ENCODE results near the gene CCDC61. TPM values are rescaled to one million over a fixed set of nuclear protein-coding genes. Genes with fewer than 3 reads are reported as not detected.

Gene CCDC61
- total RNA-seq, 8 experiments from 2014 or later: 3.2 to 15.7 (median 5.5) TPM

DNA sequence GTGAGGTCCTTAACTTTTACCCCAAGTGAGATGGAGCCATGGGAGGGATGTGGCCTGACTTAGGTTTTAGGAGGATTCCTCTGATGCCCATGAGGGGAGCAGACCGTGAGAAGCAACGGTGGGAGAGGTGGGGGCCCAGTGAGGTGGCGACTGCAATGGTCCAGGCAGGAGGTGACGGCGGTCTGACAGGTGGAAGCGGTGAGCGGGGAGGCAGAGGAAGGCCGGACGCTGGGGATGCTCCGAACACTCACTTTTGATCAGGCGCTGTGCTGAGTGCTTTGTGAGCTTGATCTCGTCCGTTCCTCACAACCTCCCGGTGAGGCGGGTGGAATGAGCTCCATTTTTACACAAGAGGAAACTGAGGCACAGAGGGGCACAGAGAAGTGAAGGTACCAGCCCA, 33.2 kb upstream of the CCDC61 start:
- WGBS, 10 experiments: 63 to 100% (median 90%) methylated on average over 1 to 11 of the region's 15 CpGs; no CpG with 5 or more reads in 3 of the 10 experiments
- Histone ChIP-seq H3K27ac (no peak overlapping the region), H3K4me3 (no peak overlapping the region), H3K4me1 (replicated peaks in 1 of 2) (peaks cover 15 to 23% of the 10 kb centered on the region in 2 donors)
- in situ Hi-C loops (cut with MboI; ENCODE audit: low pct_unique_long_range_greater_than_20kb in 2 of 9, low sequenced_read_pairs in 9 of 9, unreplicated experiment in 9 of 9): no loop called here
- no peak for ATAC-seq (replicated peaks in 6 of 8)

DNA sequence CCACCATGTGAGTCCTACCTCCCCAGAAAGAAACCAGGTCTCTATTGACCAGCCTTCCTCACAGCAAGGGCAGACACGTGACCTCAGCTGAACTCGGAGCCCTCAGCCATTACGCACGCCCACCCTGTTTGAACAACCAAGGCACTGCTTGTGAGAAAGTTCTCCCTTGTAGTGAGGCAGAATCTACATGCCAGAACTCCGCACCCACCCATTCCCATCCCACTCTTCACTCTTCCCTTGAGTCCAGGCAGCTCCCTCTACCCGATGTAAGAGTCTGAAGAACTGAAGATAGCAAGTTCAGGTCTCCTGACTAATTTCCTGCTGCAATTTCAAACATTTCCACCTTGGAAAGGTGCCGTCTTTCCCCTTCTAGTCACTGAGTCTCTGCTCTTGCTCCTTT, 28.0 kb upstream of the CCDC61 start:
- 27 to 100% (median 83%) methylated on average over 1 to 6 of the region's 7 CpGs; no CpG with 5 or more reads in 4 of the 10 experiments for WGBS, 10 experiments
- ATAC-seq (replicated peaks in 6 of 8): no peak
- in situ Hi-C loops (cut with MboI; ENCODE audit: low pct_unique_long_range_greater_than_20kb in 2 of 9, low sequenced_read_pairs in 9 of 9, unreplicated experiment in 9 of 9): no loop called here
- Histone ChIP-seq H3K4me3 (no peak overlapping the region), H3K27ac (no peak overlapping the region), H3K4me1 (replicated peaks in 1 of 2) (peaks cover 0 to 6% of the 10 kb centered on the region in 2 donors)

DNA sequence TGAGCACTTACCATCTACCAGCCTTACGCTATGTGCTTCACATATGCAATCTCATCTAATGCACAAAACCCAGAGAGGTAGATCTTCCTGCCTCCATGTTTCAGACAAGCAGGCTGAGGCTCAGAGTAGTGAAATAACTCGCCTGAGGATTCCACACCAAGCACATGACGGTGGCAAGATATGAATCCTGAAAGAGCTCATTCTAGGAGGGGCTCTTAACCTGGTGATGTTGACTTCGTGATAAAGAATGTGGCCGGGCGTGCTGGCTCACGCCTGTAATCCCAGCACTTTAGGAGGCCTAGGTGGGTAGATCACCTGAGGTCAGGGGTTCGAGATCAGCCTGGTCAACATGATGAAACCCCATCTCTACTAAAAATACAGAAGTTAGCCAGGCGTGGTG, 26.6 kb upstream of the CCDC61 start:
- ATAC-seq (replicated peaks in 6 of 8): no peak
- WGBS, 10 experiments: 61 to 100% (median 92%) methylated on average over 1 to 9 of the region's 9 CpGs; no CpG with 5 or more reads in 2 of the 10 experiments
- in situ Hi-C loops (cut with MboI; ENCODE audit: low pct_unique_long_range_greater_than_20kb in 2 of 9, low sequenced_read_pairs in 9 of 9, unreplicated experiment in 9 of 9): no loop called here
- no peak overlapping the region for H3K27ac ChIP-seq
- H3K4me1 ChIP-seq (replicated peaks in 1 of 2): peaks cover 0 to 6% of the 10 kb centered on the region in 2 donors
- no peak overlapping the region for H3K4me3 ChIP-seq

DNA sequence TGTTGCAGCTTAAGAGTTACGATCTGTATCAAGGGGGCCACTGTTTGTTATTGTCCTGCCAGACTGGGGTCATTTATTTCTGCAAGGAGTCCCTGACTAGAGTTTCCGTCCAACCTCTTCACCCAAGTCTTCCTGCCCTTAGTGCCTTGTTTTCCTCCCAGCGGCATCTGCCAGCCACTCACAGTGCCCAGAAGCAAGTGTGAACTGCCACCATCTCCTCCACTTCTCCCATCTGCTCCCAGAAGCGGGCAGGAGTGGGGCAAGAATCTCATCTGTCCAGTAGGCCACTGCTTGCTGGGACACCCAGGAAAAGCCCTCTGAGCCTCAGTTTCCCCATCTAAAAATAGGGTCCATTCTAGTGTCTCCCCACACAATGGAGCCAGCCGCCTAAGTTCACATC, 25.6 kb upstream of the CCDC61 start:
- H3K27ac ChIP-seq: no peak overlapping the region
- peaks cover 7 to 13% of the 10 kb centered on the region in 2 donors for H3K4me1 ChIP-seq (replicated peaks in 1 of 2)
- WGBS, 10 experiments: 20 to 100% (median 90%) methylated on average over 1 to 3 of the region's 5 CpGs; no CpG with 5 or more reads in 3 of the 10 experiments
- no peak for ATAC-seq (replicated peaks in 6 of 8)
- in situ Hi-C loops (cut with MboI; ENCODE audit: low pct_unique_long_range_greater_than_20kb in 2 of 9, low sequenced_read_pairs in 9 of 9, unreplicated experiment in 9 of 9): no loop called here
- H3K4me3 ChIP-seq: no peak overlapping the region

DNA sequence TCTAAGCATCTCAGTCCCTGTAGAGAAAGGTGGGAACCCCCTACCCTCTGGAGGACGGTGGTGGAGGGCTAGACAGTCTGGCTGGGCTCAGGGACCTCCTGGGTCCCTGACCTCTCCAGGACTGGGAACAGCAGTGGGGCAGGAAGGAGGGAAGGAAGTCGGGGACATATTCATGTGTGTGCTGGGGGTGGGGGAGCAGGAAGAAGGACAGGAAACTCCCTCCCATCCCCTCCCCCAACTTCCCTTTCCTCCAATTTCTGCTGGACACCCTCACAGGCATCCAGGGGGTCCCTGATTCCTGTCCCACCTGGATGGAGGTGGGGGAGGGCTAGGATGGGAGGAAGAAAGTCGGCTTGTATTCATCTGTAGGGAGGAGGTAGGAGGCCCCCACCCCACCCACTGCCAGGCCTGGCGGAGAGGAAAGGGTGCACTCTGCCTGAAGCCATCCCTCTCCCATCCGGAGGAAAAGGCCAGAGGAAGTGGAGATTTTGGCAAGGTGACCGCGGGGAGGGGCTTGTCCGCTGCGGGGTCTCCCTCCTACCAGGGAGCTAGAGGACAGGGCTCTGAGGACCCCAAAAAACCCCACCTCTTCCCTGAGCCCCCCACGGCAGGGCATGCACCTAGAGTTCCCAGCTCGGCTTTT, 23.9 kb upstream of the CCDC61 start:
- no peak for ATAC-seq (replicated peaks in 6 of 8)
- Histone ChIP-seq H3K4me3 (peak overlapping the region; percentile 86 to 99 (median 95)), H3K27ac (no peak overlapping the region), H3K4me1 (replicated peaks in 1 of 2) (peaks cover 24 to 30% of the 10 kb centered on the region in 2 donors)
- in situ Hi-C loops (cut with MboI; ENCODE audit: low pct_unique_long_range_greater_than_20kb in 2 of 9, low sequenced_read_pairs in 9 of 9, unreplicated experiment in 9 of 9): no loop called here
- 24 to 27% methylated on average over 2 of the region's 11 CpGs; no CpG with 5 or more reads in 8 of the 10 experiments for WGBS, 10 experiments

DNA sequence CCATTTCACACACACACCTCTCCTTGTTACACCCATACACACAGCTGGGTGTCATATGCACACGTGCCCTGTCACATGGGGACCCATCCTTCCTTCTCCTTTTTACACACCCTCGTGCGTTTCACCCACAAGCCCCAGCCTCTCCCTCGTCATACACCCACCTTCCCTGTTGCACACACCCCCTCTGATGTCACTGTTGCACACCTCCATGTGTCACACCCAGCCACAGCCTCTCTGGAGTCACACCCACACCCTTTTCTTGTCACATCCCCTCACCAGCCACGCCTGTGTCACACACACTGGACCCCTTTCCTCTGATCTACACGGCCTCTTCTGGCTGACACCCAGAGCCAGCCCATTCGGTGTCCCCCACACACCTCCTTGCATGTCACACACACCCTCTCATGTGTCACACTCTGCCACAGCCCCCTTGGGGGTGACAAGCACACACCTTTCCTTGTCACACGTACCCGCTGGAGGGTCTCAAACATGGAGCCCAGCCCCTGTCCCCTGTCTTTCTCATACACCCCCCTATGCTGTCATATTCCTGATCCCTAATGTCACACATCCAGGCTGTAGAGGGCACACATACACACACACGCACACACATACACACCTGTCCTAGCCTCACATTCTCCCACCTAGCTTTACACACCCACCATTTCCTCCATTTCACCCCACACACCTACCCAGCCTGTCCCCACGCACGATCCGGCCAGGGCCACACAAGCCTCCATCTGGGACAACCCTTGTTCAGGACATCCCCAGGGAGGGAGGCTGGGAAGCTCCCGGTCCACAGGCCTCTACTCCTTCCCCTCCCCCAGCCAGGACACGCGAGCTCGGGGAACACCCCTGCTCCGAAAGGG, 23.0 kb upstream of the CCDC61 start:
- peaks cover 30 to 38% of the 10 kb centered on the region in 2 donors for H3K4me1 ChIP-seq (replicated peaks in 1 of 2)
- ATAC-seq (replicated peaks in 6 of 8): peak in 7 of 8 experiments; percentile 8 to 35 (median 26)
- 0 to 44% (median 29%) methylated on average over 1 to 6 of the region's 18 CpGs; no CpG with 5 or more reads in 5 of the 10 experiments for WGBS, 10 experiments
- in situ Hi-C loops (cut with MboI; ENCODE audit: low pct_unique_long_range_greater_than_20kb in 2 of 9, low sequenced_read_pairs in 9 of 9, unreplicated experiment in 9 of 9): no loop called here
- H3K27ac ChIP-seq: peak overlapping the region; percentile 88 to 95
- H3K4me3 ChIP-seq: peak overlapping the region; percentile 86 to 99 (median 95)

DNA sequence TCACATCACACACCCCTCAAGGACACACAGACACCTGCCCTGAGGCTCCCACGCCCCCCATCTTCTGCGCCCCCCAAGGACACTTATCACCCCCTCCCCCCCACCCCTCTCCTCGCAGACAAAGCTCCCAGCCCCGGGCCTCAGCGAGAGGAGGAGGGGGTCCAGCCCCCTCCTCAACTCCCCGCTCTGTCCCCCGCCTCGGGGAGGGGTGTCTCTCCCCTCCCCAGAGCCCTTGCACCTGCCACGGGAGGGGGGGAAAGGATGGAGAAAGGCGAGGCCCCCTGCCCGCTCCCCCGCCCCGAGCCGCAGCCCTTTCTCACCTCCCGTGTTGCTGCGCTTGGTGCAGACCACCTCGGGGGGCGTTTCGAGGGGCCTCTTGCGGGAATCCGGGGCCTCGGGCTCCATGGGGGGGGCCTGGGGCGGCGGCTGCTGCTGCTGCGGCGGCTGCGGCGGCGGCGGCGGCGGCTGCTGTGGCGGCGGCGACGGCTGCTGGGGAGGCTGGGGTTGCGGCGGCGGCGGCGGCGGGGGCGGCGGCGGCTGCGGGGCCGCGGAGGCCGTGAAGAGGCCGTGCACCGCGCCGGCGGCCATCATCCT, 22.2 kb upstream of the CCDC61 start:
- ATAC-seq (replicated peaks in 6 of 8): peak in 3 of 8 experiments; percentile 0 to 4 (median 2)
- no CpG with 5 or more reads among the region's 54 CpGs for WGBS, 10 experiments
- H3K4me1 ChIP-seq (replicated peaks in 1 of 2): peaks cover 30 to 38% of the 10 kb centered on the region in 2 donors
- peak overlapping the region; percentile 88 to 95 for H3K27ac ChIP-seq
- in situ Hi-C loops (cut with MboI; ENCODE audit: low pct_unique_long_range_greater_than_20kb in 2 of 9, low sequenced_read_pairs in 9 of 9, unreplicated experiment in 9 of 9): no loop called here
- H3K4me3 ChIP-seq: peak overlapping the region; percentile 86 to 99 (median 95)

DNA sequence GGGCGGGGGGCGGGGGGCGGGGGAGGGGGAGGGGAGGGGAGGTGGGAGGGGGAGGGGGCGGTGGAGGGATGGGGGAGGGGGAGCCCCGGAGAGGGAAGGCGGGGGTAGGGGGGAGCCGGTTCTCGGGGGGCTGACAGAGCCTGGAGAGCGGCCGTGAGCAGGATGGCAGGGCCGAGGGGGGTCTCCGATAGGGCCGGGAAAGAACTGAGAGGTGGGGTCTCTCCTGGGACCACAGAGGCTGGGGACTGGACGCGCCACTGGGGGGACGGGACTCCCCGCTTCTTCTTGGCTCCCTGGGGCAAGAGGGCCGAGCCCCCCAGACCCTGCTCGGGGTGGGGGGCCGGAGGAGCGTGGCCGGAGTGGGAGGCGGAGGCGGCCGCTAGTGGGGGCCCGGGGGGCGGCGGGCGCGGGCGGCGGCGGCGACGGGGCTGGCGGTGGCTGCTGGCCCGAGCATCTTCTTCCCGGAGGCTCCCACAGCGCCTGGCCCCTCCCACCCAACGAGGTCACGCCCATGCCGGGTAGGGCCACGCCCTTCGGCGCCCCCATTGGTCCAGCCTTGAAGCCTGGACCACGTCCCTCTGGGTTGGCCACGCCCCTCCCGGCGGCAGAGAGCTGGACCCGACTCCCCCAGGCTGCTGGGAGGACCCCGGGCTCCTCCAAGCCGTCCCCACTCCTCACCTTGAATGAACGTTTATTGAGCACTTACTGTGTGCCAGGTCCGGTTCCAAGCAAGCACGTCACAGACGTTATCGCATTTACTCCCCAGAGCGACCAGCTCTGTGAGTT, 21.5 kb upstream of the CCDC61 start, which contains the start of gene NOVA2:
NOVA2 (minus strand) TSS at position 313 of the 786 bp plus-strand sequence. CDS start 514 bp downstream, outside the sequence.
- in situ Hi-C loops (cut with MboI; ENCODE audit: low pct_unique_long_range_greater_than_20kb in 2 of 9, low sequenced_read_pairs in 9 of 9, unreplicated experiment in 9 of 9): no loop called here
- peaks cover 36 to 42% of the 10 kb centered on the region in 2 donors for H3K4me1 ChIP-seq (replicated peaks in 1 of 2)
- H3K4me3 ChIP-seq: peak within 1 kb of the TSS; percentile 86 to 99 (median 95)
- peak; percentile 76 to 93 (median 82) for ATAC-seq (replicated peaks in 6 of 8)
- peak within 1 kb of the TSS; percentile 88 to 95 for H3K27ac ChIP-seq
- WGBS, 10 experiments: 12 to 100% (median 36%) methylated on average over 1 to 7 of the region's 58 CpGs; no CpG with 5 or more reads in 6 of the 10 experiments

DNA sequence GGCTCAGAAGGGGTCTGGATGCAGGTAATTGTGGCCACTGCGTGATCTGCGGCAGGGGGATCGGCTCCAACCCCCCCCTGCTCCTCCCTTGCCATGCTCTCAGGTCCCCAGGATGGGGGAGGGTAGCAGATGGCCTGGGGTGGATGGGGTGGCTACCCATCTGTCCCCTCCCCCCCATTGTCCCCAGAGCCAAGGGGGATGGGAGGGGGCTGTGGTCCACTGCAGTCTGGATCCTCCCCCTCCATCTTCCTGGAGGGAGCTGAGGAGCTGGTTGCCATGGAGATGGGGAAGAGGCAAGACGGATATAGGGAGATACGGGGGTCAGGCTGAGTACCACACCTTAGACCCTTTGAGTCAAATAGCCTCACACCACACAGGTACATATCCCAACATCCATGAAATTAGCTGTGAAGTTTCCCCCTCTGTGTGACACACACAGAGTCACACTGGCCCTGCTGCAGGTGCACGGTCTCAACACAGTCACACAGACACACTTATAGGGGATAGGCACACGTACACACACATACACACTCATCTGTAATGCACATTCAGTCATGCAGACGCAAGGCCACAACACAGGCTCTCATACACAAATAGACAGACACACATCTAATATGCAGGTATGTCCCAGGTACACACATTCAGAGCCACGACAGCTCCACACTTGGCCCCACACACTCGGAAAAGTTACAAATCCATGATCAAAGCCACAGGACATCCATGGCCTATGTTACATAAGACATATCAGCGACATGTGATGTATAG, 19.8 kb upstream of the CCDC61 start:
- H3K4me3 ChIP-seq: peak overlapping the region in 1 of 5 donors; percentile 5
- H3K27ac ChIP-seq: peak overlapping the region; percentile 80 to 95
- H3K4me1 ChIP-seq (replicated peaks in 1 of 2): peaks cover 40 to 46% of the 10 kb centered on the region in 2 donors
- peak in 5 of 8 experiments; percentile 3 to 33 (median 31) for ATAC-seq (replicated peaks in 6 of 8)
- 50 to 100% (median 68%) methylated on average over 1 to 4 of the region's 11 CpGs; no CpG with 5 or more reads in 6 of the 10 experiments for WGBS, 10 experiments
- in situ Hi-C loops (cut with MboI; ENCODE audit: low pct_unique_long_range_greater_than_20kb in 2 of 9, low sequenced_read_pairs in 9 of 9, unreplicated experiment in 9 of 9): no loop called here

DNA sequence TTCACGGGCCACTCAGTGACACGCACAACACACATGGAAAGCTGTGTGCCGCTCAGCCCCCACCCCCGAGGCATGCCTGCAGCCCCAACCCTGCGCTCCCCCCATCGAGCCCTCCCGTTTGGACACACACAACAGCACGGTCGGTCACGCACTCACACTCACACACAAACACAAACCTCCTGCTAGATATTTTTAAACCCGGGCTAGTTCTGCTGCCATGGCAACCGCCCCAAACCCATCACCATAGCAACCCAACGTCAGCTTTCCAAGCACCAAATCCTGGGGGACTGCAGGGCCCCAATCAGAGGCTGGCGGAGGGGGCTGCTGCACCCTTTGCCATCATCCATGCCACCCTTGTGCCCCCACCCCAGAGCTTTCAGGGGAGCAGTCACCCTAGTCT, 19.1 kb upstream of the CCDC61 start:
- WGBS, 10 experiments: 18 to 25% methylated on average over 3 to 4 of the region's 14 CpGs; no CpG with 5 or more reads in 8 of the 10 experiments

DNA sequence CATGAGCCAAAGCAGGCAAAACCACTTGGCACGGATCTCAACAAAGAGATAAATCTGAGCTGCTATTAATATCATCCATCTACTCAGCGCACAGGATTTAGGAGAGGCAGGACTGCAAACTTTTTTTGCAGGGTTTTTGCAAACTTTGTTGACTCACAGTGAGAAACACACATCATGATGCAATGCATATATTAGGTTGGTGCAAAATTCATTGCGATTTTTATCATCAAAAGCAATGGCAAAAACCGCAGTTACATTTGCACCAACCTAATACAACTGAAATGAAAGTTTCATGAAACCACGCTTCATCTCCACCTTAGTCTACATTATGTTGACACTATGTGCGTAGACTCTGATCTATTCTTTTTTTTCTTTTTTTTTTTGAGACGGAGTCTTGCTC, 17.1 kb upstream of the CCDC61 start:
- H3K27ac ChIP-seq: no peak overlapping the region
- no peak overlapping the region for H3K4me3 ChIP-seq
- 57 to 100% (median 66%) methylated on average over 1 to 7 of the region's 7 CpGs; no CpG with 5 or more reads in 2 of the 10 experiments for WGBS, 10 experiments
- ATAC-seq (replicated peaks in 6 of 8): no peak
- peaks cover 40 to 47% of the 10 kb centered on the region in 2 donors for H3K4me1 ChIP-seq (replicated peaks in 1 of 2)
- in situ Hi-C loops (cut with MboI; ENCODE audit: low pct_unique_long_range_greater_than_20kb in 2 of 9, low sequenced_read_pairs in 9 of 9, unreplicated experiment in 9 of 9): no loop called here

More for the DNA sequence above, 19.1 kb upstream of the CCDC61 start:
- Histone ChIP-seq H3K4me1 (replicated peaks in 1 of 2) (peaks cover 40 to 47% of the 10 kb centered on the region in 2 donors), H3K4me3 (peak overlapping the region in 1 of 5 donors; percentile 5), H3K27ac (peak overlapping the region; percentile 80 to 95)
- ATAC-seq (replicated peaks in 6 of 8): peak in 5 of 8 experiments; percentile 21 to 43 (median 36)
- in situ Hi-C loops (cut with MboI; ENCODE audit: low pct_unique_long_range_greater_than_20kb in 2 of 9, low sequenced_read_pairs in 9 of 9, unreplicated experiment in 9 of 9): no loop called here
